Measurements from ENCODE around the gene TASP1. TPM values are rescaled to one million over a fixed set of nuclear protein-coding genes. Genes with fewer than 3 reads are reported as not detected.

Gene TASP1
- total RNA-seq, 1 experiment from 2014 or later = 9.5 TPM

- no peak overlapping the region for H3K4ac ChIP-seq (ENCODE audit: low read depth, low read length)
- H3K4me1 Mint-ChIP-seq = peaks cover 7 to 10% of the 10 kb centered on the region in 2 experiments
- no peaks in the 10 kb centered on the region for H3K23me2 ChIP-seq (ENCODE audit: insufficient read length, low read depth, low read length, poor library complexity, severe bottlenecking)
- H4K8ac ChIP-seq (replicated peaks; ENCODE audit: insufficient read length, low read depth, low read length) = no peak overlapping the region
- H3K27ac Mint-ChIP-seq = no peak overlapping the region
- H3K79me2 ChIP-seq (ENCODE audit: insufficient read depth, low read length) = 0 out of 2 replicates have a peak, but pooled peaks cover 2% of the 10 kb centered on the region
- H4K91ac ChIP-seq (ENCODE audit: insufficient read length, low read depth, low read length) = no peak overlapping the region
- H3K36me3 Mint-ChIP-seq (ENCODE audit: insufficient read depth in 1 of 3, low read depth in 3 of 3) = no peaks in the 10 kb centered on the region
- H3K4me3 Mint-ChIP-seq = no peak overlapping the region
- H3K23ac ChIP-seq (ENCODE audit: insufficient read length, low read depth, low read length) = no peak overlapping the region
- no peaks in the 10 kb centered on the region for H3K4me1 ChIP-seq (ENCODE audit: insufficient read depth, low read length)
- no peak overlapping the region for H3K14ac ChIP-seq (ENCODE audit: insufficient read depth, low read length)
- no peaks in the 10 kb centered on the region for H3K27me3 ChIP-seq (ENCODE audit: insufficient read depth, low read length)
- H3K4me2 ChIP-seq (ENCODE audit: insufficient read depth, insufficient read length, low read length) = no peak overlapping the region
- no peaks in the 10 kb centered on the region for H3K9me3 ChIP-seq (ENCODE audit: control insufficient read depth, low read depth, low read length)
- H3K9ac ChIP-seq (ENCODE audit: extremely low read depth, insufficient read length, low read length) = no peak overlapping the region
- H2AFZ ChIP-seq (ENCODE audit: low read length) = no peak overlapping the region
- H3K79me1 ChIP-seq (ENCODE audit: insufficient read depth, low read depth, low read length, poor library complexity, severe bottlenecking) = no peaks in the 10 kb centered on the region
- DNase-seq = no peak
- no peak overlapping the region for H2BK5ac ChIP-seq (ENCODE audit: insufficient read length, low read length)
- no peak overlapping the region for H2AK5ac ChIP-seq (ENCODE audit: insufficient read length, low read length)
- H3K56ac ChIP-seq (ENCODE audit: insufficient read length, low read depth, low read length) = no peak overlapping the region
- WGBS (ENCODE audit: extremely low coverage, insufficient read length, low lambda C conversion rate) = no CpG with 5 or more reads among the region's 2 CpGs
- no peak overlapping the region for H4K5ac ChIP-seq (ENCODE audit: insufficient read length, low read depth, low read length)
- H4K20me1 ChIP-seq (ENCODE audit: control insufficient read depth, insufficient read depth, insufficient read length) = no peaks in the 10 kb centered on the region
- no peak overlapping the region for H3K27ac ChIP-seq (ENCODE audit: insufficient read length, low read depth, low read length)
- H3K27me3 Mint-ChIP-seq (ENCODE audit: low read depth) = no peaks in the 10 kb centered on the region
- H3T11ph ChIP-seq (ENCODE audit: low read length) = no peak overlapping the region
- peaks cover 0 to 3% of the 10 kb centered on the region in 2 experiments; a peak in 1 of 5 replicates for H3K9me3 Mint-ChIP-seq
- H2BK120ac ChIP-seq (ENCODE audit: low read depth, low read length, poor library complexity, severe bottlenecking) = no peak overlapping the region
- H3K18ac ChIP-seq (ENCODE audit: insufficient read length, low read depth, low read length) = no peak overlapping the region
- no peak overlapping the region for H2BK12ac ChIP-seq (ENCODE audit: insufficient read length, low read depth, low read length)
- no peak overlapping the region for H2BK15ac ChIP-seq (ENCODE audit: low read depth, low read length)
- TF ChIP-seq CTCF (conservative IDR thresholded peaks at IDR 0.05) = no peak
- no peak overlapping the region for H2BK20ac ChIP-seq (ENCODE audit: low read depth, low read length, poor library complexity, severe bottlenecking)
These were observed 32.8 kb upstream of the TASP1 start for GRCh38 chr20:13671512-13671911.

Measured in H9 (cell line).